Memory B cell (primary cell): ENCODE measurements around the gene PPM1A.

Experiments used
- ATAC-seq: fragments of 150-1000 bp; cut with Tn5 transposase; 2 replicates; pipeline ENCODE4 v1.10.0; 2021; ENCODE audit warnings: low read depth, mild to moderate bottlenecking, moderate library complexity
- DNase-seq, 2 donors: peaks; one replicate each; pipeline ENCODE4 v3.0.0; 2022; ENCODE audit warnings: low spot score in 2 of 2
- H3K27ac Mint-ChIP-seq: one replicate; pipeline ENCODE4 v1.8.0; 2022; ENCODE audit warnings: mild to moderate bottlenecking, moderate library complexity, mixed read lengths
- H3K27me3 Mint-ChIP-seq: one replicate; pipeline ENCODE4 v1.8.0; 2022; ENCODE audit warnings: mixed read lengths
- H3K36me3 Mint-ChIP-seq: one replicate; pipeline ENCODE4 v1.8.0; 2022; ENCODE audit warnings: mild to moderate bottlenecking, mixed read lengths
- H3K4me1 Mint-ChIP-seq: one replicate; pipeline ENCODE4 v1.8.0; 2022; ENCODE audit warnings: mixed read lengths
- H3K4me3 Mint-ChIP-seq: one replicate; pipeline ENCODE4 v1.8.0; 2022; ENCODE audit warnings: mild to moderate bottlenecking, moderate library complexity, mixed read lengths
- H3K9me3 Mint-ChIP-seq: one replicate; pipeline ENCODE4 v1.8.0; 2022; ENCODE audit warnings: mixed read lengths

The PPM1A gene

GRCh38 chr14:60215520-60216420 lies 33.3 kb upstream of the PPM1A start:
- Mint-ChIP-seq H3K27me3 (peaks cover 10% of the 10 kb centered on the region), H3K4me3 (no peak overlapping the region), H3K9me3 (peaks cover 3% of the 10 kb centered on the region), H3K36me3 (no peaks in the 10 kb centered on the region), H3K4me1 (peaks cover 11% of the 10 kb centered on the region), H3K27ac (no peak overlapping the region)
- ATAC-seq (no peak), DNase-seq (no peak)

- no peak overlapping the region for H3K27ac Mint-ChIP-seq
- H3K36me3 Mint-ChIP-seq, result no peaks in the 10 kb centered on the region
- H3K9me3 Mint-ChIP-seq, result no peaks in the 10 kb centered on the region
- DNase-seq (no peak), ATAC-seq (no peak)
- H3K4me3 Mint-ChIP-seq, result no peak overlapping the region
- peaks cover 7% of the 10 kb centered on the region for H3K4me1 Mint-ChIP-seq
- H3K27me3 Mint-ChIP-seq, result peaks cover 8% of the 10 kb centered on the region
Observed at GRCh38 chr14:60217713-60218112, 31.3 kb upstream of the PPM1A start.

- Mint-ChIP-seq H3K27me3 (peaks cover 3% of the 10 kb centered on the region), H3K9me3 (no peaks in the 10 kb centered on the region), H3K4me3 (no peak overlapping the region), H3K4me1 (no peaks in the 10 kb centered on the region), H3K36me3 (no peaks in the 10 kb centered on the region), H3K27ac (no peak overlapping the region)
- ATAC-seq, result peak; percentile 49
- no peak for DNase-seq
Observed at GRCh38 chr14:60220084-60220483, 28.9 kb upstream of the PPM1A start.

GRCh38 chr14:60220917-60221316 lies 28.1 kb upstream of the PPM1A start:
- Mint-ChIP-seq H3K4me3 (no peak overlapping the region), H3K9me3 (no peaks in the 10 kb centered on the region), H3K27me3 (peaks cover 3% of the 10 kb centered on the region), H3K36me3 (no peaks in the 10 kb centered on the region), H3K4me1 (no peaks in the 10 kb centered on the region), H3K27ac (no peak overlapping the region)
- ATAC-seq (no peak), DNase-seq (no peak)

GRCh38 chr14:60221457-60221856 lies 27.6 kb upstream of the PPM1A start:
- no peaks in the 10 kb centered on the region for H3K36me3 Mint-ChIP-seq

GRCh38 chr14:60222820-60223219 lies 26.2 kb upstream of the PPM1A start:
- Mint-ChIP-seq H3K4me1 (no peaks in the 10 kb centered on the region), H3K27me3 (peaks cover 2% of the 10 kb centered on the region), H3K9me3 (no peaks in the 10 kb centered on the region), H3K4me3 (no peak overlapping the region), H3K36me3 (no peaks in the 10 kb centered on the region), H3K27ac (no peak overlapping the region)
- DNase-seq, result no peak
- ATAC-seq, result no peak

More at GRCh38 chr14:60221457-60221856, 27.6 kb upstream of the PPM1A start:
- DNase-seq (no peak), ATAC-seq (no peak)
- Mint-ChIP-seq H3K9me3 (no peaks in the 10 kb centered on the region), H3K4me1 (no peaks in the 10 kb centered on the region), H3K4me3 (no peak overlapping the region), H3K27ac (no peak overlapping the region), H3K27me3 (peaks cover 3% of the 10 kb centered on the region)

- Mint-ChIP-seq H3K27ac (no peak overlapping the region), H3K27me3 (no peaks in the 10 kb centered on the region), H3K4me1 (no peaks in the 10 kb centered on the region), H3K9me3 (no peaks in the 10 kb centered on the region), H3K36me3 (no peaks in the 10 kb centered on the region), H3K4me3 (no peak overlapping the region)
- ATAC-seq (no peak), DNase-seq (no peak)
Observed at GRCh38 chr14:60225265-60225664, 23.8 kb upstream of the PPM1A start.

GRCh38 chr14:60226298-60226697 lies 22.7 kb upstream of the PPM1A start:
- no peaks in the 10 kb centered on the region for H3K27me3 Mint-ChIP-seq
- H3K9me3 Mint-ChIP-seq, result peaks cover 1% of the 10 kb centered on the region
- no peaks in the 10 kb centered on the region for H3K4me1 Mint-ChIP-seq
- ATAC-seq (no peak), DNase-seq (no peak)
- H3K27ac Mint-ChIP-seq, result no peak overlapping the region
- H3K4me3 Mint-ChIP-seq, result no peak overlapping the region
- H3K36me3 Mint-ChIP-seq, result no peaks in the 10 kb centered on the region

GRCh38 chr14:60227291-60227690 lies 21.7 kb upstream of the PPM1A start:
- no peak overlapping the region for H3K4me3 Mint-ChIP-seq
- no peak for DNase-seq
- H3K27me3 Mint-ChIP-seq, result no peaks in the 10 kb centered on the region
- no peak overlapping the region for H3K27ac Mint-ChIP-seq
- H3K9me3 Mint-ChIP-seq, result peaks cover 6% of the 10 kb centered on the region
- no peak for ATAC-seq
- no peaks in the 10 kb centered on the region for H3K4me1 Mint-ChIP-seq
- H3K36me3 Mint-ChIP-seq, result no peaks in the 10 kb centered on the region

GRCh38 chr14:60229614-60230013 lies 19.4 kb upstream of the PPM1A start:
- no peak for ATAC-seq
- Mint-ChIP-seq H3K36me3 (no peaks in the 10 kb centered on the region), H3K9me3 (peaks cover 13% of the 10 kb centered on the region), H3K27me3 (no peaks in the 10 kb centered on the region), H3K4me3 (no peak overlapping the region), H3K4me1 (no peaks in the 10 kb centered on the region), H3K27ac (no peak overlapping the region)
- no peak for DNase-seq

- ATAC-seq, result no peak
- Mint-ChIP-seq H3K4me3 (no peak overlapping the region), H3K9me3 (peaks cover 13% of the 10 kb centered on the region), H3K27me3 (no peaks in the 10 kb centered on the region), H3K4me1 (no peaks in the 10 kb centered on the region), H3K36me3 (no peaks in the 10 kb centered on the region), H3K27ac (no peak overlapping the region)
- DNase-seq, result no peak
Observed at GRCh38 chr14:60232185-60232584, 16.8 kb upstream of the PPM1A start.

- Mint-ChIP-seq H3K36me3 (no peaks in the 10 kb centered on the region), H3K4me1 (no peaks in the 10 kb centered on the region), H3K27me3 (no peaks in the 10 kb centered on the region), H3K9me3 (peaks cover 13% of the 10 kb centered on the region), H3K4me3 (no peak overlapping the region), H3K27ac (no peak overlapping the region)
- DNase-seq, result no peak
- ATAC-seq, result no peak
Observed at GRCh38 chr14:60233251-60233650, 15.8 kb upstream of the PPM1A start.

GRCh38 chr14:60233891-60234290 lies 15.1 kb upstream of the PPM1A start:
- Mint-ChIP-seq H3K4me3 (no peak overlapping the region), H3K27me3 (peaks cover under 1% of the 10 kb centered on the region), H3K9me3 (peaks cover 13% of the 10 kb centered on the region), H3K4me1 (no peaks in the 10 kb centered on the region), H3K27ac (no peak overlapping the region), H3K36me3 (no peaks in the 10 kb centered on the region)
- DNase-seq, result no peak
- ATAC-seq, result no peak

GRCh38 chr14:60235440-60235839 lies 13.6 kb upstream of the PPM1A start:
- Mint-ChIP-seq H3K9me3 (peaks cover 13% of the 10 kb centered on the region), H3K27me3 (peaks cover 2% of the 10 kb centered on the region)
- ATAC-seq, result no peak

GRCh38 chr14:60238955-60239354 lies 10.1 kb upstream of the PPM1A start:
- Mint-ChIP-seq H3K27ac (no peak overlapping the region), H3K9me3 (no peaks in the 10 kb centered on the region), H3K27me3 (peaks cover 2% of the 10 kb centered on the region), H3K4me3 (no peak overlapping the region), H3K36me3 (no peaks in the 10 kb centered on the region), H3K4me1 (peaks cover 5% of the 10 kb centered on the region)
- no peak for DNase-seq
- no peak for ATAC-seq

More at GRCh38 chr14:60235440-60235839, 13.6 kb upstream of the PPM1A start:
- DNase-seq, result no peak
- Mint-ChIP-seq H3K4me1 (no peaks in the 10 kb centered on the region), H3K36me3 (no peaks in the 10 kb centered on the region), H3K27ac (no peak overlapping the region), H3K4me3 (no peak overlapping the region)
